Measurements from ENCODE around the gene GLMN. TPM values are rescaled to one million over a fixed set of nuclear protein-coding genes. Genes with fewer than 3 reads are reported as not detected.

Gene GLMN
- total RNA-seq, 2 experiments from 2014 or later: 18.2 to 18.7 TPM

GRCh38 chr1:92217721-92218120 lies 81.1 kb downstream of the GLMN start, which contains the start of gene C1orf146:
Gene C1orf146, plus strand, starts transcription at chr1:92217915. Its CDS starts 13,506 bp downstream, at chr1:92231421.
- H3K27me3 Mint-ChIP-seq: peaks cover 3% of the 10 kb centered on the region
- DNase-seq: no peak
- H3K9me3 Mint-ChIP-seq: no peaks in the 10 kb centered on the region
- H3K4me3 Mint-ChIP-seq: no peak within 1 kb of the TSS
- ChIA-PET POLR2A (no interaction called here), CTCF (no interaction called here)
- no peak within 1 kb of the TSS for H3K27ac Mint-ChIP-seq
- H3K36me3 Mint-ChIP-seq (ENCODE audit: low read depth): no peaks in the 10 kb centered on the region
- H3K4me1 Mint-ChIP-seq: no peaks in the 10 kb centered on the region

GRCh38 chr1:92211166-92211565 lies 87.6 kb downstream of the GLMN start:
- peaks cover 3% of the 10 kb centered on the region for H3K36me3 Mint-ChIP-seq (ENCODE audit: low read depth)
- H3K27ac Mint-ChIP-seq: no peak overlapping the region
- peaks cover 3% of the 10 kb centered on the region for H3K27me3 Mint-ChIP-seq
- peaks cover 8% of the 10 kb centered on the region for H3K4me1 Mint-ChIP-seq
- POLR2A ChIA-PET: no interaction called here
- H3K4me3 Mint-ChIP-seq: no peak overlapping the region
- CTCF ChIA-PET: no interaction called here
- DNase-seq: no peak
- H3K9me3 Mint-ChIP-seq: no peaks in the 10 kb centered on the region

GRCh38 chr1:92210701-92211100 lies 88.1 kb downstream of the GLMN start:
- Mint-ChIP-seq H3K36me3 (ENCODE audit: low read depth) (peaks cover 3% of the 10 kb centered on the region), H3K4me3 (no peak overlapping the region), H3K27ac (no peak overlapping the region), H3K9me3 (no peaks in the 10 kb centered on the region), H3K4me1 (peaks cover 8% of the 10 kb centered on the region), H3K27me3 (peaks cover 3% of the 10 kb centered on the region)
- CTCF ChIA-PET: no interaction called here
- no peak for DNase-seq
- POLR2A ChIA-PET: no interaction called here

GRCh38 chr1:92203105-92203504 lies 95.7 kb downstream of the GLMN start:
- DNase-seq: no peak
- Mint-ChIP-seq H3K27me3 (no peaks in the 10 kb centered on the region), H3K27ac (no peak overlapping the region), H3K4me3 (no peak overlapping the region), H3K4me1 (peaks cover 19% of the 10 kb centered on the region), H3K36me3 (ENCODE audit: low read depth) (no peaks in the 10 kb centered on the region), H3K9me3 (peaks cover 5% of the 10 kb centered on the region)
- ChIA-PET POLR2A (no interaction called here), CTCF (no interaction called here)

GRCh38 chr1:92201973-92202372 lies 96.8 kb downstream of the GLMN start:
- Mint-ChIP-seq H3K36me3 (ENCODE audit: low read depth) (no peaks in the 10 kb centered on the region), H3K9me3 (peaks cover 5% of the 10 kb centered on the region), H3K27me3 (no peaks in the 10 kb centered on the region), H3K4me3 (no peak overlapping the region), H3K4me1 (peaks cover 20% of the 10 kb centered on the region), H3K27ac (peak overlapping the region; percentile 50)
- ChIA-PET POLR2A (interaction anchor here (0.8 kb wide), 1 partner anchor 645 kb away, joined by 3 read pairs; no protein-coding TSS in a partner anchor), CTCF (interaction anchor here (0.7 kb wide), 1 partner anchor 165 kb away, joined by 3 read pairs; no protein-coding TSS in a partner anchor)
- no peak for DNase-seq

Other genes with a start within 250 kb of the GLMN start
- not detected for gene SETSIP, start 223.6 kb downstream of the GLMN start, total RNA-seq
- gene BTBD8, start 218.6 kb downstream of the GLMN start, total RNA-seq: 1 to 10 TPM; 3.7 to 4.6 TPM
- gene C1orf146, start 81.1 kb downstream of the GLMN start, total RNA-seq: not detected
- gene RPAP2, start 72 bp upstream of the GLMN start, total RNA-seq: 10 to 100 TPM; 31.6 to 36.5 TPM
- 10 to 100 TPM; 76.9 to 80.8 TPM for gene GFI1, start 187.9 kb upstream of the GLMN start, total RNA-seq